Activated effector memory CD4-positive, alpha-beta T cell treated with Interleukin-2 at 50 U/mL for 16 hours (primary cell): Measurements from ENCODE around the gene GPR157.

ENCODE experiments used
- DNase-seq: peaks from one replicate; pipeline ENCODE4 v3.0.0-alpha.2; 2020

GPR157 gene

GRCh38 chr1:9059891-9060744 lies 68.8 kb downstream of the GPR157 start:
- no peak for DNase-seq

GRCh38 chr1:9058465-9058864 lies 70.4 kb downstream of the GPR157 start:
- DNase-seq, result no peak

DNA sequence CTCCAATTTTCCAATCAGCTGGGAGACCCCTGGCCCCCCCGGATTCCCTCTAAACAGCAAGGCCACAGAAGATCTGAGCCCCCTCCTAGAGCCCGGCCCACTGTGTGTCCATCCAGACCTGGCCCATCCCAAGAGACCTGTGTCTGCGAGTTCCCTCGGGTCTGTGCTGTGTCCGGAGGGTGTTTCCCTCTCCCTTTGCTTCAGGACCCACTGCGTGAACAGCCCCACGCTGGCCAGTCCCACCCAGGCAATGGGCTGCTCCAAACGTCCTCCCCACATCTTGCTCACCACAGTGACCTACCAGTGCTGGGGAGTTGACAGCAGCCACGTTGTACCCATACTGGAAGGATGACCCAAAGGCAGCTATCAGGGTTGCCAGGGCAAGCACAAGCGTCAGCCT lies 71.1 kb downstream of the GPR157 start:
- no peak for DNase-seq

- DNase-seq, result no peak
Observed at GRCh38 chr1:9052272-9053049, 76.4 kb downstream of the GPR157 start.

- DNase-seq, result no peak
Observed at GRCh38 chr1:9051379-9051778, 77.5 kb downstream of the GPR157 start.

DNA sequence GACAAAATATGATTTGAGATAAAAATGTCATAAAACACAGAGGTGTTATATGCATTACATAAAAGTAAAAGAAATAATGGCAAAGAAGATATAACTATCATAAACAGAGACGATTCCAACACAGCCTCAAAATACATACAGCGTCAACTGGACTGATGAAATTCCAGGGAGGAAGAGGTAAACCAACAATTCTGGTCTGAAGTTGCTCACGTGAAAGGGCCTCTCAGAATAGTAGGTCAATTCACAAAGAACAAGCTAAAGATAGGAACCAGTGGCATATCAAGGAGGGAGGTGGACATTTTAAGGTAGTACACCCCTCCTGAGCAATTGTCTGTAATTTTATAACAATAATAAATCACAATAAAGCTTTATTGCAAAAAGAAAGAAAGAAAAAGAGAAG lies 78.1 kb downstream of the GPR157 start:
- no peak for DNase-seq
